HG03196 (cell line): ENCODE data around the gene SYT1.

Experiments
- ATAC-seq: cut with Tn5 transposase; IDR thresholded peaks from one replicate; pipeline ENCODE4 v1.9.1; 2021; ENCODE audit not compliant: unreplicated experiment

Gene SYT1

GRCh38 chr12:78891646-78892353 lies 27.2 kb downstream of the SYT1 start:
- ATAC-seq: no peak

- no peak for ATAC-seq
Measured at GRCh38 chr12:78898416-78898815, 33.8 kb downstream of the SYT1 start.

- ATAC-seq: no peak
Measured at GRCh38 chr12:78914859-78915331, 50.3 kb downstream of the SYT1 start.

- no peak for ATAC-seq
Measured at GRCh38 chr12:78916845-78917480, 52.4 kb downstream of the SYT1 start.

GRCh38 chr12:78917513-78917912 lies 52.9 kb downstream of the SYT1 start:
- ATAC-seq: no peak

- no peak for ATAC-seq
Measured at GRCh38 chr12:78918268-78918667, 53.7 kb downstream of the SYT1 start.

GRCh38 chr12:78928200-78929074 lies 63.9 kb downstream of the SYT1 start:
- no peak for ATAC-seq

- no peak for ATAC-seq
Measured at GRCh38 chr12:78929075-78929418, 64.5 kb downstream of the SYT1 start.

GRCh38 chr12:78931466-78931990 lies 67.0 kb downstream of the SYT1 start:
- no peak for ATAC-seq

- ATAC-seq: no peak
Measured at GRCh38 chr12:78933014-78933413, 68.4 kb downstream of the SYT1 start.

- no peak for ATAC-seq
Measured at GRCh38 chr12:78938341-78939084, 73.9 kb downstream of the SYT1 start.

GRCh38 chr12:78949532-78949931 lies 85.0 kb downstream of the SYT1 start:
- ATAC-seq: no peak

GRCh38 chr12:78951803-78952551 lies 87.4 kb downstream of the SYT1 start:
- ATAC-seq: no peak

GRCh38 chr12:78952552-78952929 lies 88.0 kb downstream of the SYT1 start:
- ATAC-seq: no peak

- ATAC-seq: no peak
Measured at GRCh38 chr12:78958941-78959340, 94.4 kb downstream of the SYT1 start.

GRCh38 chr12:78959556-78959955 lies 95.0 kb downstream of the SYT1 start:
- no peak for ATAC-seq

- ATAC-seq: no peak
Measured at GRCh38 chr12:78961171-78961570, 96.6 kb downstream of the SYT1 start.

GRCh38 chr12:78963439-78964227 lies 99.1 kb downstream of the SYT1 start:
- no peak for ATAC-seq

GRCh38 chr12:78964521-78964920 lies 99.9 kb downstream of the SYT1 start:
- no peak for ATAC-seq
